ENCODE results near the gene MRPS34. TPM values are rescaled to one million over a fixed set of nuclear protein-coding genes. Genes with fewer than 3 reads are reported as not detected.
A peak's percentile ranks its signal among the peaks of the same experiment; 100 is the strongest.

The MRPS34 gene
- total and polyA plus RNA-seq, 4 donors, result 40.1 to 110 (median 100) TPM

GRCh38 chr16:1788095-1788707 is 15.3 kb upstream of the MRPS34 start:
- Histone ChIP-seq H3K27ac (ENCODE audit: low read depth in 1 of 2, low read length in 1 of 2) (no peak overlapping the region), H3K36me3 (ENCODE audit: control insufficient read depth in 4 of 4, insufficient read depth in 4 of 4, low read length in 4 of 4) (peaks cover 0 to 62% (median 0%) of the 10 kb centered on the region in 4 donors), H3K4me3 (no peak overlapping the region), H3K4me1 (ENCODE audit: control insufficient read depth in 5 of 5, insufficient read depth in 5 of 5, low read length in 5 of 5) (peaks cover 0 to 5% (median 3%) of the 10 kb centered on the region in 5 donors), H3K9ac (ENCODE audit: insufficient read depth in 1 of 2, low read length in 2 of 2) (no peak overlapping the region), H3K9me3 (ENCODE audit: control insufficient read depth in 4 of 4, insufficient read depth in 3 of 4, low read length in 3 of 4) (peaks cover 0 to 3% (median 0%) of the 10 kb centered on the region in 4 donors), H3K27me3 (ENCODE audit: control insufficient read depth in 3 of 3, insufficient read depth in 3 of 3, low read length in 2 of 3) (no peaks in the 10 kb centered on the region)
- ATAC-seq (ENCODE audit: insufficient read depth, low FRiP score) (no peak), DNase-seq (no peak)
- no peak for TF ChIP-seq CTCF (IDR thresholded peaks at IDR 0.05; ENCODE audit: control extremely low read depth, extremely low read depth)
- 92 to 95% methylated on average over 35 to 38 of the region's 38 CpGs for WGBS, 2 donors

- Histone ChIP-seq H3K36me3 (ENCODE audit: control insufficient read depth in 4 of 4, insufficient read depth in 4 of 4, low read length in 4 of 4) (peaks cover 0 to 62% (median 0%) of the 10 kb centered on the region in 4 donors), H3K27me3 (ENCODE audit: control insufficient read depth in 3 of 3, insufficient read depth in 3 of 3, low read length in 2 of 3) (no peaks in the 10 kb centered on the region), H3K27ac (ENCODE audit: low read depth in 1 of 2, low read length in 1 of 2) (no peak overlapping the region), H3K9me3 (ENCODE audit: control insufficient read depth in 4 of 4, insufficient read depth in 3 of 4, low read length in 3 of 4) (peaks cover 0 to 3% (median 0%) of the 10 kb centered on the region in 4 donors), H3K4me3 (no peak overlapping the region), H3K4me1 (ENCODE audit: control insufficient read depth in 5 of 5, insufficient read depth in 5 of 5, low read length in 5 of 5) (peaks cover 0 to 5% (median 3%) of the 10 kb centered on the region in 5 donors), H3K9ac (ENCODE audit: insufficient read depth in 1 of 2, low read length in 2 of 2) (no peak overlapping the region)
- ATAC-seq (ENCODE audit: insufficient read depth, low FRiP score) (no peak), DNase-seq (peak in 1 of 3 donors; percentile 11)
- TF ChIP-seq CTCF (IDR thresholded peaks at IDR 0.05; ENCODE audit: control extremely low read depth, extremely low read depth), result no peak
- 95 to 96% methylated on average over 38 to 44 of the region's 44 CpGs for WGBS, 2 donors
Measured at GRCh38 chr16:1787322-1788094, 14.6 kb upstream of the MRPS34 start.

- no peak overlapping the region for H3K9ac ChIP-seq (ENCODE audit: insufficient read depth in 1 of 2, low read length in 2 of 2)
- no peak for ATAC-seq (ENCODE audit: insufficient read depth, low FRiP score)
- DNase-seq, result no peak
- peaks cover 0 to 5% (median 3%) of the 10 kb centered on the region in 5 donors for H3K4me1 ChIP-seq (ENCODE audit: control insufficient read depth in 5 of 5, insufficient read depth in 5 of 5, low read length in 5 of 5)
- WGBS, 2 donors, result 93 to 100% methylated on average over 4 to 6 of the region's 6 CpGs
- no peak overlapping the region for H3K4me3 ChIP-seq
- peaks cover 0 to 58% (median 0%) of the 10 kb centered on the region in 4 donors for H3K36me3 ChIP-seq (ENCODE audit: control insufficient read depth in 4 of 4, insufficient read depth in 4 of 4, low read length in 4 of 4)
- no peaks in the 10 kb centered on the region for H3K27me3 ChIP-seq (ENCODE audit: control insufficient read depth in 3 of 3, insufficient read depth in 3 of 3, low read length in 2 of 3)
- H3K27ac ChIP-seq (ENCODE audit: low read depth in 1 of 2, low read length in 1 of 2), result no peak overlapping the region
- no peak for TF ChIP-seq CTCF (IDR thresholded peaks at IDR 0.05; ENCODE audit: control extremely low read depth, extremely low read depth)
- H3K9me3 ChIP-seq (ENCODE audit: control insufficient read depth in 4 of 4, insufficient read depth in 3 of 4, low read length in 3 of 4), result peaks cover 0 to 3% (median 0%) of the 10 kb centered on the region in 4 donors
Measured at GRCh38 chr16:1787056-1787321, 14.1 kb upstream of the MRPS34 start.

All from lung (tissue), 12 donors.